Neutrophil (primary cell): ENCODE data around the gene TDRD10.

Experiments used
- H3K27ac ChIP-seq: fragments of 200-600 bp; sonication (generic); 2 replicates; pipeline ENCODE4 v1.5.1; 2016; ENCODE audit warnings: mild to moderate bottlenecking, moderate library complexity
- H3K27me3 ChIP-seq: fragments of 200-600 bp; sonication (generic); 2 replicates; pipeline ENCODE4 v1.6.0; 2016; ENCODE audit warnings: mild to moderate bottlenecking
- H3K36me3 ChIP-seq: fragments of 200-600 bp; sonication (generic); 2 replicates; pipeline ENCODE4 v1.5.1; 2017
- H3K4me1 ChIP-seq, 2 experiments: fragments of 200-600 bp in 1 of 2; sonication (generic) in 1 of 2; 1 replicate in 1 of 2; 2 replicates in 1 of 2; pipeline versions ENCODE4 v1.5.1 to v1.6.1; 2013 to 2016; ENCODE audit warnings: low read depth in 1 of 2, low read length in 1 of 2, mild to moderate bottlenecking in 1 of 2, moderate library complexity in 1 of 2; ENCODE audit not compliant: control insufficient read depth in 1 of 2, insufficient read depth in 1 of 2
- H3K4me3 ChIP-seq, 2 experiments: fragments of 200-600 bp in 1 of 2; sonication (generic) in 1 of 2; 1 replicate in 1 of 2; 2 replicates in 1 of 2; pipeline ENCODE4 v1.5.1; 2013 to 2016; ENCODE audit warnings: low read depth in 1 of 2, low read length in 1 of 2, mild to moderate bottlenecking in 1 of 2, moderate library complexity in 1 of 2
- H3K9me3 ChIP-seq: fragments of 200-600 bp; sonication (generic); 2 replicates; pipeline ENCODE4 v1.5.1; 2016
- CTCF ChIP-seq: fragments of 200-600 bp; sonication (generic); IDR thresholded peaks from 2 replicates; pipeline ENCODE4 v1.5.1; 2016; ENCODE audit warnings: antibody characterized with exemption

The TDRD10 gene

GRCh38 chr1:154550657-154551056 lies 48.6 kb downstream of the TDRD10 start:
- no peak overlapping the region for H3K27ac ChIP-seq
- H3K27me3 ChIP-seq, result no peaks in the 10 kb centered on the region
- H3K4me1 ChIP-seq, result no peaks in the 10 kb centered on the region
- no peak overlapping the region for H3K4me3 ChIP-seq
- peaks cover 79% of the 10 kb centered on the region for H3K36me3 ChIP-seq
- no peaks in the 10 kb centered on the region for H3K9me3 ChIP-seq
- no peak for TF ChIP-seq CTCF

- H3K36me3 ChIP-seq, result peaks cover 84% of the 10 kb centered on the region
These were observed 49.5 kb downstream of the TDRD10 start for GRCh38 chr1:154551474-154551873.

GRCh38 chr1:154552036-154552435 lies 50.0 kb downstream of the TDRD10 start:
- H3K36me3 ChIP-seq, result peaks cover 84% of the 10 kb centered on the region
- no peaks in the 10 kb centered on the region for H3K9me3 ChIP-seq
- H3K27me3 ChIP-seq, result no peaks in the 10 kb centered on the region

More at GRCh38 chr1:154551474-154551873, 49.5 kb downstream of the TDRD10 start:
- no peak overlapping the region for H3K4me3 ChIP-seq
- no peak for TF ChIP-seq CTCF
- no peaks in the 10 kb centered on the region for H3K27me3 ChIP-seq
- no peak overlapping the region for H3K27ac ChIP-seq
- H3K9me3 ChIP-seq, result no peaks in the 10 kb centered on the region
- peaks cover 4% of the 10 kb centered on the region in 2 experiments for H3K4me1 ChIP-seq

GRCh38 chr1:154553056-154554030 lies 51.3 kb downstream of the TDRD10 start:
- Histone ChIP-seq H3K4me1 (peaks cover 21% of the 10 kb centered on the region in 2 experiments), H3K27ac (no peak overlapping the region), H3K36me3 (peaks cover 79% of the 10 kb centered on the region), H3K27me3 (no peaks in the 10 kb centered on the region), H3K9me3 (no peaks in the 10 kb centered on the region), H3K4me3 (no peak overlapping the region)
- no peak for TF ChIP-seq CTCF

More at GRCh38 chr1:154552036-154552435, 50.0 kb downstream of the TDRD10 start:
- H3K4me1 ChIP-seq, result peaks cover 9 to 10% of the 10 kb centered on the region in 2 experiments
- no peak for TF ChIP-seq CTCF
- H3K27ac ChIP-seq, result no peak overlapping the region
- H3K4me3 ChIP-seq, result no peak overlapping the region

- Histone ChIP-seq H3K4me1 (peaks cover 30 to 31% of the 10 kb centered on the region in 2 experiments), H3K36me3 (peaks cover 48% of the 10 kb centered on the region), H3K4me3 (no peak overlapping the region), H3K9me3 (no peaks in the 10 kb centered on the region), H3K27me3 (no peaks in the 10 kb centered on the region), H3K27ac (peak overlapping the region; percentile 97)
- no peak for TF ChIP-seq CTCF
These were observed 54.4 kb downstream of the TDRD10 start for GRCh38 chr1:154556422-154556821.
